K562 (cell line): ENCODE data around the gene LRMDA. TPM values are rescaled to one million over a fixed set of nuclear protein-coding genes. Genes with fewer than 3 reads are reported as not detected.
A peak's percentile ranks its signal among the peaks of the same experiment; 100 is the strongest.

Source experiments
- ATAC-seq: fragments of 200-7000 bp; cut with Tn5 transposase; 3 replicates; pipeline ENCODE4 v1.9.1; 2020; ENCODE audit warnings: moderate library complexity
- BruUV-seq: library from RNA; stranded (reverse); fragments of 400-500 nt; replicated peaks from 2 replicates; lab custom pipeline; 2021; lab: Mats Ljungman, UMichigan
- CTCF ChIA-PET: fragments of 300-600 bp; formaldehyde crosslinking; extraction: SDS; loops from one replicate; lab custom pipeline; 2021; ENCODE audit warnings: low intra/inter-chr PET ratio; lab: Yijun Ruan, JAX
- POLR2A ChIA-PET: fragments of 300-600, 350-650 bp; sonication (Branson Sonifier 250); formaldehyde crosslinking; extraction: SDS; loops from one replicate; lab custom pipeline; 2021; ENCODE audit warnings: antibody characterized with exemption, inconsistent platforms; lab: Yijun Ruan, JAX
- DNase-seq, 4 experiments: peaks; one replicate each; pipeline versions ENCODE4 v3.0.0 to v3.0.0-alpha.2; 2011 to 2018; ENCODE audit warnings: low spot score in 3 of 4, mixed read lengths in 3 of 4; ENCODE audit errors: extremely low read depth in 1 of 4
- FAIRE-seq: peaks from 2 replicates; lab custom pipeline; 2011; peaks lifted over from hg19 to GRCh38; lab: Jason Lieb, UNC
- H2AFZ ChIP-seq: 2 replicates; pipeline ENCODE4 v1.6.0; 2011; ENCODE audit warnings: low read depth, low read length, control low read depth, inconsistent platforms
- H3K27ac ChIP-seq: fragments of 200-600 bp; 3 replicates; pipeline ENCODE4 v1.8.0; 2011; ENCODE audit warnings: low read depth, mild to moderate bottlenecking, control low read depth, inconsistent platforms, low read length, moderate library complexity, mixed read lengths; ENCODE audit errors: extremely low read depth
- H3K27me3 ChIP-seq, 2 experiments: fragments of 300-600 bp in 1 of 2; 2 replicates in 1 of 2; 3 replicates in 1 of 2; pipeline versions ENCODE4 v1.6.0 to v1.8.0; 2011; ENCODE audit warnings: inconsistent platforms in 2 of 2, low read length in 2 of 2, mild to moderate bottlenecking in 1 of 2, mixed read lengths in 1 of 2, moderate library complexity in 1 of 2; ENCODE audit not compliant: control insufficient read depth in 2 of 2, insufficient read depth in 2 of 2
- H3K36me3 ChIP-seq: fragments of 300-600 bp; 3 replicates; pipeline ENCODE4 v1.8.0; 2011; ENCODE audit warnings: mild to moderate bottlenecking, low read length, inconsistent platforms; ENCODE audit not compliant: control insufficient read depth, insufficient read depth
- H3K4me1 ChIP-seq, 2 experiments: fragments of 200-600 bp in 1 of 2; replicated peaks in 1 of 2; 2 replicates in 1 of 2; 3 replicates in 1 of 2; pipeline versions ENCODE4 v1.5.1 to v1.8.0; 2011; ENCODE audit warnings: inconsistent platforms in 2 of 2, low read length in 2 of 2, mild to moderate bottlenecking in 1 of 2, mixed read lengths in 1 of 2, moderate library complexity in 1 of 2; ENCODE audit not compliant: control insufficient read depth in 2 of 2, insufficient read depth in 2 of 2
- H3K4me2 ChIP-seq: 2 replicates; pipeline ENCODE4 v1.6.1; 2011; ENCODE audit warnings: low read length, control low read depth, inconsistent platforms, mixed read lengths; ENCODE audit not compliant: insufficient read depth
- H3K4me3 ChIP-seq: fragments of 200-600 bp; sonication (generic), shearing (Covaris generic); 2 replicates; pipeline ENCODE4 v1.5.1; 2016; ENCODE audit warnings: control low read depth, inconsistent platforms
- H3K79me2 ChIP-seq: fragments of 200-600 bp; 3 replicates; pipeline ENCODE4 v1.8.0; 2011; ENCODE audit warnings: low read length, inconsistent platforms; ENCODE audit not compliant: control insufficient read depth, insufficient read depth
- H3K9ac ChIP-seq, 2 experiments: 2 replicates each; pipeline versions ENCODE4 v1.6.0 to v1.6.1; 2011; ENCODE audit warnings: low read depth in 2 of 2, low read length in 2 of 2, control low read depth in 1 of 2, inconsistent platforms in 1 of 2, mild to moderate bottlenecking in 1 of 2, mixed read lengths in 1 of 2; ENCODE audit not compliant: insufficient read depth in 1 of 2
- H3K9me1 ChIP-seq: one replicate; pipeline ENCODE4 v1.6.0; 2011; ENCODE audit warnings: inconsistent platforms, mild to moderate bottlenecking, low read length, moderate library complexity; ENCODE audit not compliant: control insufficient read depth, insufficient read depth
- H3K9me3 ChIP-seq: replicated peaks from 2 replicates; pipeline ENCODE4 v1.5.1; 2011; ENCODE audit warnings: low read depth, low read length, inconsistent platforms; ENCODE audit not compliant: control insufficient read depth, insufficient read depth
- H4K20me1 ChIP-seq: replicated peaks from 2 replicates; pipeline ENCODE4 v1.6.1; 2011; ENCODE audit warnings: low read length, inconsistent platforms, mixed read lengths; ENCODE audit not compliant: control insufficient read depth, insufficient read depth
- FOXK2 ChIP-seq, 2 experiments: fragments of 450-650 bp; IDR thresholded peaks in 1 of 2; conservative IDR thresholded peaks in 1 of 2; 2 replicates each; pipeline ENCODE4 v1.6.1; 2016; ENCODE audit warnings: low read depth in 2 of 2, mild to moderate bottlenecking in 1 of 2
- MYNN ChIP-seq, 2 experiments: sonication (generic); formaldehyde crosslinking in 1 of 2; IDR thresholded peaks; 2 replicates each; pipeline versions ENCODE4 v1.5.0 to v1.6.1; 2016 to 2020; ENCODE audit warnings: antibody characterized with exemption in 1 of 2, missing genetic modification reagents in 1 of 2
- PRPF4 ChIP-seq: fragments of 200-400 bp; formaldehyde crosslinking; IDR thresholded peaks from one replicate; pipeline ENCODE4 v1.6.1; 2017; ENCODE audit warnings: low read length, low read depth, mild to moderate bottlenecking; ENCODE audit not compliant: insufficient read depth, poor library complexity, severe bottlenecking
- RBM17 ChIP-seq: fragments of 200-400 bp; formaldehyde crosslinking; IDR thresholded peaks from 2 replicates; pipeline ENCODE4 v1.6.1; 2017; ENCODE audit warnings: low read depth, mild to moderate bottlenecking, low read length, borderline replicate concordance
- WGBS: fragments of 100-300 bp; shearing (Covaris generic); methylation state at CpG from one replicate; pipeline ENCODE4 v1.1.6; 2016; ENCODE audit warnings: low coverage, mixed read lengths; ENCODE audit not compliant: insufficient coverage; ENCODE audit errors: missing lambda C conversion rate; 5-methylcytosine and 5-hydroxymethylcytosine counted together
- in situ Hi-C: fragments of 300-500 bp; cut with MboI; formaldehyde crosslinking; loops from 4 replicates; pipeline ENCODE4 v1.15.0; 2018; ENCODE audit warnings: inconsistent platforms, mixed read lengths
- intact Hi-C: fragments of 100-400 bp; cut with micrococcal nuclease; formaldehyde crosslinking; loops from 2 replicates; pipeline ENCODE4 v1.14.2; 2022
- polyA plus RNA-seq, 8 experiments: library from polyadenylated mRNA; depleted of rRNA in 4 of 8; stranded (reverse) in 5 of 8; unstranded in 3 of 8; fragments of >200 nt; fragmentation: Nextera tagmentation in 2 of 8; fragmentation: Illumina TruSeq in 1 of 8; extraction: Ambion mirVana in 2 of 8; extraction: Trizol in 1 of 8; gene quantifications; 2 replicates each; pipeline versions ENCODE4 v1.2.1 to v1.2.3, GENCODE V29; 2011 to 2014; ENCODE audit warnings: inconsistent platforms in 1 of 8, missing spikeins in 1 of 8
- total RNA-seq, 7 experiments: library from RNA; depleted of rRNA in 6 of 7; stranded (reverse); fragments of >200 nt in 6 of 7; fragmentation: Illumina TruSeq in 2 of 7; extraction: Trizol in 2 of 7; gene quantifications; 2 replicates each; pipeline versions ENCODE4 v1.2.1 to v1.2.3, GENCODE V29; 2011 to 2021; ENCODE audit warnings: low replicate concordance in 1 of 7
- TF ChIP-seq, protein P1 (sequence below): fragments of 250-450 bp; sonication (Bioruptor Pico); IDR thresholded peaks from 2 replicates; pipeline ENCODE4 v1.6.1; 2021; ENCODE audit warnings: mild to moderate bottlenecking

LRMDA gene
- total and polyA plus RNA-seq, 9 of the 15 experiments (the other 6 are each of a cell fraction or from before 2014, with no cell fraction given): 0.25 TPM; not detected in 8

DNA sequence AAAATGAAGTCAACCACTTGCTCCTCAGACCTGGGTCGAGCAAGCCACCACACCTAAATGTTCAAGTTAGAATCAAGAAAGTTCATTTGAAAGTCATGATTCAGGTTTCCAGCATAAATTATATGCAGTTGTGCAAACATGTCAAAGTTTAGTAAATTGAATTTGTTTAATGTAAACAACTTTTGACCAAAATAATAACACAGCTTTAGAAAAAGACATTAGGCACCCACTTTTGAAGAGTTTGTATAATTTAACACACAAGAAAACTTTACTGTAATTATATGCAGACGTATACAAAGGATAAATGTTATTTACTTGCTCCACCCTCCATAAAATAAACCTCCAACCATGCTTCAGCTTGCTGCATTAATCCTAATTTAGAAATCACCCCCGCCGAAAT is 680.0 kb downstream of the LRMDA start:
- DNase-seq (no peak), FAIRE-seq (peak; percentile 65), ATAC-seq (no peak)
- no peak for TF ChIP-seq MYNN (IDR thresholded peaks at IDR 0.05)
- no peak for TF ChIP-seq MYNN (CRISPR knock-in tag; IDR thresholded peaks at IDR 0.05)
- no peak for TF ChIP-seq PRPF4
- TF ChIP-seq, protein P1, sequence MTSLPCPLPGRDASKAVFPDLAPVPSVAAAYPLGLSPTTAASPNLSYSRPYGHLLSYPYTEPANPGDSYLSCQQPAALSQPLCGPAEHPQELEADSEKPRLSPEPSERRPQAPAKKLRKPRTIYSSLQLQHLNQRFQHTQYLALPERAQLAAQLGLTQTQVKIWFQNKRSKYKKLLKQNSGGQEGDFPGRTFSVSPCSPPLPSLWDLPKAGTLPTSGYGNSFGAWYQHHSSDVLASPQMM (CRISPR knock-in tag): no peak
- no peak for TF ChIP-seq FOXK2 (conservative IDR thresholded peaks at IDR 0.05 in 1 of 2, IDR thresholded peaks at IDR 0.05 in 1 of 2; ENCODE audit: low read depth in 2 of 2)
- no peak for TF ChIP-seq RBM17
- Histone ChIP-seq H3K9me1 (no peaks in the 10 kb centered on the region), H2AFZ (no peak overlapping the region), H3K79me2 (no peaks in the 10 kb centered on the region), H3K4me3 (no peak overlapping the region), H3K9me3 (no peaks in the 10 kb centered on the region), H3K9ac (no peak overlapping the region), H3K27me3 (peaks cover 0 to 4% of the 10 kb centered on the region in 2 experiments; a peak in 1 of 5 replicates), H4K20me1 (no peaks in the 10 kb centered on the region), H3K4me1 (peaks cover 0 to 6% of the 10 kb centered on the region in 2 experiments; a peak in 1 of 5 replicates), H3K36me3 (no peaks in the 10 kb centered on the region), H3K27ac (no peak overlapping the region), H3K4me2 (no peak overlapping the region)
- ChIA-PET POLR2A (no interaction called here), CTCF (no interaction called here)
- BruUV-seq: no TSS peak
- in situ Hi-C loops (no loop called here), intact Hi-C loops (no loop called here)
- 0% methylated on average over 4 of the region's 4 CpGs for WGBS
